Ovary (tissue), 9 donors: Measurements from ENCODE around the gene BDH1. TPM values are rescaled to one million over a fixed set of nuclear protein-coding genes. Genes with fewer than 3 reads are reported as not detected.

Experiments used
- DNase-seq, 5 donors: peaks; one replicate each; pipeline ENCODE4 v3.0.0-alpha.2; 2019 to 2020
- H3K27ac ChIP-seq, 2 donors: fragments of 200-600 bp; one replicate each; pipeline versions ENCODE4 v1.5.1 to v1.8.0; 2019 to 2022
- H3K27me3 ChIP-seq: fragments of 200-600 bp; one replicate; pipeline ENCODE4 v1.8.0; 2022
- H3K36me3 ChIP-seq: fragments of 200-600 bp; sonication (generic); one replicate; pipeline ENCODE4 v1.5.1; 2019
- H3K4me1 ChIP-seq: one replicate; pipeline ENCODE4 v1.8.1; 2013; ENCODE audit warnings: mild to moderate bottlenecking, moderate library complexity; ENCODE audit not compliant: insufficient read depth
- H3K4me3 ChIP-seq: fragments of 200-600 bp; sonication (generic); one replicate; pipeline ENCODE4 v1.5.1; 2017
- H3K9me3 ChIP-seq, 2 donors: fragments of 200-600 bp in 1 of 2; sonication (generic) in 1 of 2; one replicate each; pipeline versions ENCODE4 v1.5.1 to v1.8.1; 2013 to 2019; ENCODE audit warnings: mild to moderate bottlenecking in 1 of 2, moderate library complexity in 1 of 2
- EP300 ChIP-seq: sonication (generic); formaldehyde crosslinking; IDR thresholded peaks from one replicate; pipeline ENCODE4 v1.6.1; 2017; ENCODE audit warnings: antibody characterized with exemption
- POLR2A ChIP-seq: fragments of 450-650 bp; IDR thresholded peaks from one replicate; pipeline ENCODE4 v1.6.1; 2017; ENCODE audit warnings: antibody characterized with exemption, mild to moderate bottlenecking, moderate library complexity
- WGBS, 3 donors: extraction: QIAGEN DNeasy Blood & Tissue Kit in 1 of 3; methylation state at CpG; one replicate each; pipeline versions ENCODE4 v1.1.5 to v1.1.7; 2013 to 2017; 5-methylcytosine and 5-hydroxymethylcytosine counted together
- intact Hi-C, 4 donors: fragments of 100-400 bp; cut with DNase I; formaldehyde crosslinking; loops; one replicate each; pipeline versions ENCODE4 v1.11.0 to v1.15.1; 2022 to 2023
- polyA plus RNA-seq, 2 donors: library from polyadenylated mRNA; stranded (reverse); fragments of 200-250 nt in 1 of 2; fragments of 350-450 nt in 1 of 2; fragmentation: Illumina TruSeq in 1 of 2; extraction: RNeasy Lipid Tissue Mini Kit (QIAGEN cat#74804) in 1 of 2; gene quantifications; one replicate each; pipeline ENCODE4 v1.2.3, GENCODE V29; 2013 to 2014
- total RNA-seq, 7 donors: library from RNA; depleted of rRNA in 2 of 7; stranded (reverse); fragments of >200 nt in 2 of 7; fragmentation: NEBNext Ultra II Directional in 3 of 7; extraction: Animal tissue kit (Norgen Biotek cat#: 25700) in 3 of 7; gene quantifications; one replicate each; pipeline versions ENCODE4 v1.1.0 to v1.2.4, GENCODE V29; 2016 to 2023
- TF ChIP-seq, protein P1 (sequence below), 3 donors: fragments of 450-650 bp in 2 of 3; fragments of 200-600 bp in 1 of 3; IDR thresholded peaks; one replicate each; pipeline versions ENCODE4 v1.5.1 to v1.8.0; 2016 to 2022; ENCODE audit warnings: antibody characterized with exemption in 3 of 3, mild to moderate bottlenecking in 1 of 3
- donor health status: DM: no; HTN: no; CAD: no; lungs with moderate emphysema.
- donor health status: DM: no; HTN: no; CAD: no.
- donor health status: Bipolar disorder and iron deficiency.
- donor health status: DM: yes; HTN: yes; CAD: no.
- donor health status: DM: no; HTN: no; CAD: no.
- donor health status: DM: yes; HTN: yes; CAD: no.

BDH1 gene
- total and polyA plus RNA-seq, 9 donors: 3.3 to 15.4 (median 11.7) TPM

GRCh38 chr3:197559651-197560050 is 3.9 kb upstream of the BDH1 start:
- Histone ChIP-seq H3K36me3 (no peaks in the 10 kb centered on the region), H3K27me3 (no peaks in the 10 kb centered on the region), H3K4me1 (no peaks in the 10 kb centered on the region), H3K9me3 (no peaks in the 10 kb centered on the region), H3K27ac (no peak overlapping the region), H3K4me3 (no peak overlapping the region)
- DNase-seq: no peak
- intact Hi-C loops: no loop called here
- WGBS, 3 donors: 46 to 62% (median 48%) methylated on average over 3 of the region's 3 CpGs
- TF ChIP-seq EP300: no peak
- TF ChIP-seq POLR2A: no peak
- TF ChIP-seq, protein P1, sequence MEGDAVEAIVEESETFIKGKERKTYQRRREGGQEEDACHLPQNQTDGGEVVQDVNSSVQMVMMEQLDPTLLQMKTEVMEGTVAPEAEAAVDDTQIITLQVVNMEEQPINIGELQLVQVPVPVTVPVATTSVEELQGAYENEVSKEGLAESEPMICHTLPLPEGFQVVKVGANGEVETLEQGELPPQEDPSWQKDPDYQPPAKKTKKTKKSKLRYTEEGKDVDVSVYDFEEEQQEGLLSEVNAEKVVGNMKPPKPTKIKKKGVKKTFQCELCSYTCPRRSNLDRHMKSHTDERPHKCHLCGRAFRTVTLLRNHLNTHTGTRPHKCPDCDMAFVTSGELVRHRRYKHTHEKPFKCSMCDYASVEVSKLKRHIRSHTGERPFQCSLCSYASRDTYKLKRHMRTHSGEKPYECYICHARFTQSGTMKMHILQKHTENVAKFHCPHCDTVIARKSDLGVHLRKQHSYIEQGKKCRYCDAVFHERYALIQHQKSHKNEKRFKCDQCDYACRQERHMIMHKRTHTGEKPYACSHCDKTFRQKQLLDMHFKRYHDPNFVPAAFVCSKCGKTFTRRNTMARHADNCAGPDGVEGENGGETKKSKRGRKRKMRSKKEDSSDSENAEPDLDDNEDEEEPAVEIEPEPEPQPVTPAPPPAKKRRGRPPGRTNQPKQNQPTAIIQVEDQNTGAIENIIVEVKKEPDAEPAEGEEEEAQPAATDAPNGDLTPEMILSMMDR (IDR thresholded peaks at IDR 0.05): no peak

DNA sequence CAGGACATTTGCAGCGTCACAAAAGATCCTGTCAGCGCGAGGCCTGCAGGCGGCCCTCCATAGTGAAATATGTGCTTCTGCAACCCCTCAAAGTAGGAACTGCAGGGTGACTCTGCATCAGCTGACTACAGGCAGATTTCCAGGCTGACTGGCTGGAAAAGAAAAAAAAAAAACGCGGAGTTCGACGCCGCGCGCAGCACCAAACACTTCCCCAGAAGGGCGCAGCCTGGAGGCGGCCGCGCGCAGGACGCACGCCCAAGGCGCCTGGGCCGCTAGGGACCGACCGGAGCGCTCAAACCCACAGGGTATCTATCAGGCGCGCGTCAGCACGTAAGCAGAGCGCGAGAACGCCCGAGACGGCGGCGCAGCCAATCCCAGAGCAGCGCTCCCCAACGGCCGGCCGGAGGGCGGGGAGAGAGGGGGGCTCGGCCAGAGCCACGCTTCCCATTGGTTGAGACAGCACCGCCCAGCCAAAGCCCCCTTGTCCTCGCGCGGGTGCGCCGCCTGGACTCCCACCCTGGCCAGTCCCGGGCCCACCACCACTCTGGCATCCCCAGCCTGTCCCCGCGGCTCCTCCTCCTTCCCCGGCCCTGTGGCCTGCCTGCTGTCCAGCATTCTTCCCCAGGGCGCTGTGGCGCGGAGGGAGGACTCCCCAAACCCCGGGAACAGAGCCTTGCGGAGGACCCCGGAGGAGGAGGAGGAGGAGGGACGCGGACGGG is 1.0 kb downstream of the BDH1 start:
- H3K9me3 ChIP-seq: no peaks in the 10 kb centered on the region
- WGBS, 3 donors: 0 to 1% (median 0%) methylated on average over 43 to 60 of the region's 60 CpGs
- intact Hi-C loops: no loop called here
- H3K27ac ChIP-seq: peak overlapping the region; percentile 42 to 93
- no peaks in the 10 kb centered on the region for H3K36me3 ChIP-seq
- H3K27me3 ChIP-seq: no peaks in the 10 kb centered on the region
- TF ChIP-seq, protein P1 (IDR thresholded peaks at IDR 0.05): peak; percentile 24 to 53 (median 50)
- TF ChIP-seq EP300 (no peak), POLR2A (peak; percentile 67)
- peak overlapping the region; percentile 69 for H3K4me3 ChIP-seq
- H3K4me1 ChIP-seq: no peaks in the 10 kb centered on the region
- peak; percentile 90 to 96 (median 93) for DNase-seq

GRCh38 chr3:197554196-197554561 is 1.6 kb downstream of the BDH1 start:
- peak overlapping the region in 1 of 2 donors; percentile 93 for H3K27ac ChIP-seq
- 15 to 20% (median 18%) methylated on average over 10 of the region's 10 CpGs for WGBS, 3 donors
- TF ChIP-seq POLR2A: no peak
- no peak for TF ChIP-seq EP300
- TF ChIP-seq, protein P1 (IDR thresholded peaks at IDR 0.05): no peak
- H3K4me1 ChIP-seq: no peaks in the 10 kb centered on the region
- peak overlapping the region; percentile 69 for H3K4me3 ChIP-seq
- intact Hi-C loops: no loop called here
- no peaks in the 10 kb centered on the region for H3K36me3 ChIP-seq
- no peak for DNase-seq
- no peaks in the 10 kb centered on the region for H3K9me3 ChIP-seq
- no peaks in the 10 kb centered on the region for H3K27me3 ChIP-seq

DNA sequence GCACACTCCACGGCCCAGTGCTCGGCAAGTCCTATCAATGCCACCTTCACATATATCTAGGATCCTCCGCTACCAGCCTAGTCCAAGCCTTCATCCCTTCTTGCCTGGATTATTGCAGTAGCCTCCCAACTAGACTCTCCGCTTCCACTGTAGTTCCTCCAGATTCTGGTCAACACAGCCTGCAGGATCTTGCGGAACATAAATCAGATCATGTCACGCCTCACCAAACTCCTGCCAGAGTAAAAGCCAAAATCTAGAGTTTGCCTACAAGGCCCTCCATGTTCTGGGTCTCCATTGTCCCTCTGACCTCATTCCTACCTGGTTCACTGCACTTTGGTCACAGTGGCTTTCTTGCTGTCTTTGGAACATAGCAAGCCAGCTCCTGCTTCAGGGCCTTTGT is 3.6 kb downstream of the BDH1 start:
- no peaks in the 10 kb centered on the region for H3K9me3 ChIP-seq
- no peaks in the 10 kb centered on the region for H3K4me1 ChIP-seq
- TF ChIP-seq, protein P1 (IDR thresholded peaks at IDR 0.05): no peak
- TF ChIP-seq POLR2A (no peak), EP300 (no peak)
- H3K4me3 ChIP-seq: no peak overlapping the region
- DNase-seq: no peak
- H3K27ac ChIP-seq: no peak overlapping the region
- intact Hi-C loops: no loop called here
- 94 to 98% (median 95%) methylated on average over 6 of the region's 6 CpGs for WGBS, 3 donors
- H3K27me3 ChIP-seq: no peaks in the 10 kb centered on the region
- no peaks in the 10 kb centered on the region for H3K36me3 ChIP-seq
